ENCODE measurements around the gene UBE2F. TPM values are rescaled to one million over a fixed set of nuclear protein-coding genes. Genes with fewer than 3 reads are reported as not detected.

Gene UBE2F
- total and polyA plus RNA-seq, 9 of the 15 experiments (the other 6 are each of a cell fraction or from before 2014, with no cell fraction given), result 18.1 to 88.1 (median 53.0) TPM

GRCh38 chr2:237995036-237995435 lies 28.2 kb downstream of the UBE2F start (continued):
- TF ChIP-seq ZBTB11 (CRISPR knock-in tag; IDR thresholded peaks at IDR 0.05) (0 out of 6 replicates have a peak, but pooled peaks of 1 of the 3 experiments have one; percentile 23), TAL1 (IDR thresholded peaks at IDR 0.05) (peak; percentile 74), ARID1B (IDR thresholded peaks at IDR 0.05) (peak; percentile 59), POLR3A (IDR thresholded peaks at IDR 0.05; ENCODE audit: borderline replicate concordance, extremely low read depth, insufficient read depth, insufficient read length) (no peak), NFIC (IDR thresholded peaks at IDR 0.05) (peak; percentile 40), CBFA2T3 (IDR thresholded peaks at IDR 0.05) (peak; percentile 84), TEAD4 (IDR thresholded peaks at IDR 0.05; ENCODE audit: low read length) (peak; percentile 81), TEAD4 (CRISPR knock-in tag; IDR thresholded peaks at IDR 0.05; ENCODE audit: borderline replicate concordance) (no peak), NCOR1 (IDR thresholded peaks at IDR 0.05) (peak; percentile 56), ESRRA (IDR thresholded peaks at IDR 0.05; ENCODE audit: borderline replicate concordance, low read depth) (peak; percentile 63; the same call in 1 of the 2 replicates)
- TF ChIP-seq, protein P1, sequence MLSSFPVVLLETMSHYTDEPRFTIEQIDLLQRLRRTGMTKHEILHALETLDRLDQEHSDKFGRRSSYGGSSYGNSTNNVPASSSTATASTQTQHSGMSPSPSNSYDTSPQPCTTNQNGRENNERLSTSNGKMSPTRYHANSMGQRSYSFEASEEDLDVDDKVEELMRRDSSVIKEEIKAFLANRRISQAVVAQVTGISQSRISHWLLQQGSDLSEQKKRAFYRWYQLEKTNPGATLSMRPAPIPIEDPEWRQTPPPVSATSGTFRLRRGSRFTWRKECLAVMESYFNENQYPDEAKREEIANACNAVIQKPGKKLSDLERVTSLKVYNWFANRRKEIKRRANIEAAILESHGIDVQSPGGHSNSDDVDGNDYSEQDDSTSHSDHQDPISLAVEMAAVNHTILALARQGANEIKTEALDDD (IDR thresholded peaks at IDR 0.05), result peak; percentile 17; the same call in 1 of the 2 replicates

Measured in K562 (cell line).